Activated CD8-positive, alpha-beta memory T cell treated with anti-CD3 and anti-CD28 coated beads for 1 hour (primary cell): ENCODE measurements around the gene VANGL2.

Experiments used
- DNase-seq, 2 donors: peaks; one replicate each; pipeline ENCODE4 v3.0.0-alpha.2; 2020; ENCODE audit warnings: low read depth in 1 of 2; ENCODE audit errors: extremely low read depth in 1 of 2

VANGL2 gene

GRCh38 chr1:160455153-160455517, 54.8 kb downstream of the VANGL2 start:
- no peak for DNase-seq

GRCh38 chr1:160459056-160459455, 58.7 kb downstream of the VANGL2 start:
- DNase-seq: no peak

GRCh38 chr1:160459687-160460086, 59.3 kb downstream of the VANGL2 start:
- no peak for DNase-seq

GRCh38 chr1:160460214-160460642, 59.9 kb downstream of the VANGL2 start:
- no peak for DNase-seq

GRCh38 chr1:160460683-160461287, 60.4 kb downstream of the VANGL2 start:
- no peak for DNase-seq

- no peak for DNase-seq
Observed at GRCh38 chr1:160465123-160465522, 64.8 kb downstream of the VANGL2 start.

GRCh38 chr1:160466961-160467360, 66.6 kb downstream of the VANGL2 start:
- DNase-seq: no peak

GRCh38 chr1:160467576-160467975, 67.2 kb downstream of the VANGL2 start:
- DNase-seq: no peak

- no peak for DNase-seq
Observed at GRCh38 chr1:160471253-160471652, 70.9 kb downstream of the VANGL2 start.

- DNase-seq: no peak
Observed at GRCh38 chr1:160472112-160472511, 71.7 kb downstream of the VANGL2 start.

GRCh38 chr1:160474392-160475242, 74.3 kb downstream of the VANGL2 start:
- no peak for DNase-seq
